Anterior cingulate cortex (tissue), 58 donors: Measurements from ENCODE around the gene SIN3A.
A peak's percentile ranks its signal among the peaks of the same experiment; 100 is the strongest.
"Not testable (repeated sequence)": the region's sequence is repeated elsewhere in the genome, so short reads cannot be mapped to it uniquely, and the experiment has no call there.

Source experiments
- DNase-seq, 58 donors: peaks; one replicate each; lab custom pipeline; 2025; lab: John Stamatoyannopoulos, UW

SIN3A gene

GRCh38 chr15:75451202-75451673 lies 252 bp downstream of the SIN3A start:
- DNase-seq, result peak in 2 of 58 donors; percentile 64 to 80

- DNase-seq, result peak; percentile 49 to 97 (median 90)
Observed at GRCh38 chr15:75450307-75451201, 936 bp downstream of the SIN3A start.

- DNase-seq, result no peak
Observed at GRCh38 chr15:75449585-75450306, 1.7 kb downstream of the SIN3A start.

DNA sequence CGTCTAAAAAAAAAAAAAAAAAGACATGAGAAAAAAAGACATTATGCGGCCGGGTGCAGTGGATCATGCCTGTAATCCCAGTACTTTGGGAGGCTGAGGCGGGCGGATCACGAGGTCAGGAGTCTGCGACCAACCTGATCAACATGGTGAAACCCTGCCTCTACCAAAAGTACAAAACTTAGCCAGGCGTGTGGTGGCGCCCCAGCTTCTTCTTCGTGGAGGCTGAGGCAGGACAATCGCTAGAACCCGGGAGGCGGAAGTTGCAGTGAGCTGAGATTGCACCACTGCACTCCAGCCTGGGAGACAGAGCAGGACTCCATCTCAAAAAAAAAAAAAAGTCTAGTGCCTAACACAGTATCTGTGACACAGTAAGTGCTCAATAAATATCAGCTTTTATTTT lies 3.3 kb downstream of the SIN3A start:
- DNase-seq, result peak in 1 of 58 donors; percentile 6

DNA sequence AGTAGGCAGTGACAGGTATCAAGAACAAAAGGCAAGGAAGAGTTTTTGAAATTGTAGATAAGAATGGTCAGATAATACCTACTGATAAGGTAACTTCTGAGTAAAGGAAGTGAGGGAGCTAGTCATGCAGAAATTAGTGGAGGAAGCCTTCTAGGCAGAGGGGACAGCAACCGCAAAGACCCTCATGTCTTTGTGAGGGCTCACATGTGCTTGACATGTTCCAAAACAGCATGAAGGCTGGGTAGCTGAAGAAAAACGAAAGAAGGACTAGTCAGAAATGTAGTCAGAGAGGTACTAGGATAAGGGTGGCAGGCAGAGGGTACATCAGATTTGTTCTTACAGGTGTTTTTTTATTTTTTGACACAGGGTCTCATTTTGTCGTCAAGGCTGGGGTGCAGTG lies 5.3 kb downstream of the SIN3A start:
- no peak for DNase-seq

GRCh38 chr15:75445324-75445723 lies 6.2 kb downstream of the SIN3A start:
- DNase-seq, result not testable (repeated sequence)

- not testable (repeated sequence) for DNase-seq
Observed at GRCh38 chr15:75443972-75444453, 7.5 kb downstream of the SIN3A start.

GRCh38 chr15:75437721-75438120 lies 13.8 kb downstream of the SIN3A start:
- DNase-seq, result no peak

DNA sequence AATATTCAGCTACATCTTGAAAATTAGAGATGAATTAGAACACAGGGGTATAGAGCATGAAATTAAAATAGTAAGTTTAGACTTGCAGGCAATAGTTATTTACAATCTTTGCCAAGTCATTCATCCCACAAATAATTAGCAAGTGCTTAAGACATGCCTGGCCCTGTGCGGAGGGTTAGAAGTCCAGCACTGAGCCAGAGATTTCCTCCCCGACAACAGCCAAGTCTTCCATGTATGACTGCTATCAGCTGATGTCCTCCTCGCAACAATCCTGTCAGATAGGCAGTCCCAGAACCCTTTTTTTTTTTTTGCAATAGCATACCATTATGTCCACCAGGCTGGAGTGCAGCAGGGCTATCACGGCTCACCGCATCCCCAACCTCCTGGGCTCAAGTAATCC lies 14.6 kb downstream of the SIN3A start:
- no peak for DNase-seq

GRCh38 chr15:75431682-75432081 lies 19.8 kb downstream of the SIN3A start:
- DNase-seq, result no peak

GRCh38 chr15:75431270-75431669 lies 20.2 kb downstream of the SIN3A start:
- DNase-seq, result no peak

DNA sequence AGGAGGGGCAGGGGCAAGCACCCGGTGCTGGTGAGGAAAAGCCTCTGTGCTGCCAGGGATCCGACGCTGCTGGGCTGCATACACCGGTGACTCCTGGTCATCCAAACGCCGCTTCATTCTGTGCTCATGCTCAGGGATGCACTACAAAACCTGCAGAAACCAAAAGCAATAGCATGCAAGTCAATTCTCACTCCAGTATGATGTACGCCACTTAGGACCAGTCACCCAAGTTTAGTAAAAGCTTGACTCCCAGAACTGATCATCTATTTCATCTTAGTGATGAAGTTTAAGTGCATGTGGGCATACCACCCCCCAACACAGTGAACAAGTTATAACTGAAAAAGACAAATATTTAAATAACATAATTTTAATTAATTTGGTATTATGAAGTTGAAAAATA lies 21.2 kb downstream of the SIN3A start:
- no peak for DNase-seq

GRCh38 chr15:75428152-75428551 lies 23.3 kb downstream of the SIN3A start:
- no peak for DNase-seq

- no peak for DNase-seq
Observed at GRCh38 chr15:75425966-75426500, 25.5 kb downstream of the SIN3A start.

DNA sequence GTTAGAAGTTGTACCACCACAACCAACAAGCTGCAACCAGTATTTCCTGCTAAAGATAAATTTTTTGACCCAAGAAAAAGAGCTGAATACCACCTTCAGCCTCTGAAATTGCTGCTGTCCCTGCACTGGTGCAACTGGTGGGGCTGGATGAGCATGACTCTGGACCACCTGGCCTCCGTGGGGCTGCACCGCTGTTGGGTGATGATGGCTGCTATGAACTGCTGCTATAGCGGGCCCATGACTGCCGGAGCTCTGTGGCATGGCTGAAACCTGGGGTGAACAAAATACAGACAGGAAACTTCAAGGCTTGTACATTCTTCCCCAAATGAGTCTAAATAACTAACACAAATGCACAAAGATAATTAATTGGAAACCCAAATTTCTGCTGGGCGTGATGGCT lies 28.9 kb downstream of the SIN3A start:
- no peak for DNase-seq

GRCh38 chr15:75420698-75421097 lies 30.8 kb downstream of the SIN3A start:
- DNase-seq, result no peak

DNA sequence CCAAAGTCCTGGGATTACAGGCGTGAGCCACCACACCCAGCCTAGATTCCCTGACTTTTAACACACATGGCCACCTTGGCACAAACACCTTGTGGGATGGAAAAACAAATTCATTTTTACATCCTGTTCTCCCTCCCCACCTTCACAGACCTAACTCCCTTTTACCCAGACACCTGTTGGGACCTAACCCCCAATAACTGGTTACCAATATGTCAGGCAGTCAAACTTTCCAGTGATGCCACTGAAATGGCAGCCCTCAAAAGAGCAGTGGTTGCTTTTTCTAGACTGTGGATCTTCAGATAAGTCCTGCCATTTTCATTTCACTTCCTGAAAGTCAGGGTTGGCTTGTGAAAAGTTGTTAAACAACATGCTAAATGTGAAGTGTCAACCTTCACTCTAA lies 34.9 kb downstream of the SIN3A start:
- no peak for DNase-seq

- no peak for DNase-seq
Observed at GRCh38 chr15:75410196-75410595, 41.3 kb downstream of the SIN3A start.

DNA sequence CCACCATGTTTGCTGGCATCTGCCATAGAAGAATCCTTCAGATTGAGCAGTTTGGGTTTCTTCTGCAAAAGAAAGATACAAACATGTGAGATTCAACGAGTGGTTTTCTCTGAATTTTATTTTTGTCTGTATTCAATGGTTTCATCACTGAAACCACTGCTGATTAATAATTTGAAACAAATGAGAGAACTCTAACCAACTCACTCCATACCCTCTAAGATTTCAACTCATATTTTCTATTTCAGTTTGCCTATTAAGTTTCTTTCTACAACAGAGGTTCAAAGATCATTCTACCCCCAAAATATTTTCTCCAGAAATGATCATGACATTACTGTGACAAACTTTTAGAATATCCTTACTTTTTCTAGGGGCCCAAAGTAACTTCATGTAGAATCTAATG lies 44.4 kb downstream of the SIN3A start:
- no peak for DNase-seq

GRCh38 chr15:75403892-75404291 lies 47.6 kb downstream of the SIN3A start:
- no peak for DNase-seq

DNA sequence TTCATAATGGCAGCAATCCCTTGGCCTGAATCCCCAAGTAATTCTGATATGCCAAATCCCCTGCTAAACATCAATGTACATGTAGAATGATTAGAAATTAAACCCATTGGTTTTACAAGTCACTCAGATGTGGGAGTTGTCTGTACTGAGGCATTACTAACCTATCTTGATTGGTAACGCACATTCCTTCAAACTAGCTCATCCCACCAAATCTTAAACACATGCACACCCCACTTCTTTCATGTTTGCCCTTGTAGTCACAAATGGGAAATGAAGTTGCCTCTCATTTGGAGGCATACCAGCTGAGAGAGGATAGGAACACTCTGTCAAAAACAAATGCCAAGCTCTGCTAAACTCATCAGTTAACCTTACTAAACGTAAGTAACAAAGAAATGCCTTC lies 54.0 kb downstream of the SIN3A start:
- DNase-seq, result no peak
